GM12892 (cell line): ENCODE data around the gene EMP2.

Experiments
- POLR2A ChIP-seq: IDR thresholded peaks from 2 replicates; pipeline ENCODE4 v1.6.1; 2011; ENCODE audit warnings: low read depth, low read length, control low read depth
- POLR2AphosphoS5 ChIP-seq: IDR thresholded peaks from 2 replicates; pipeline ENCODE4 v1.6.1; 2011; ENCODE audit warnings: low read depth, low read length, control low read depth
- TAF1 ChIP-seq: IDR thresholded peaks from 2 replicates; pipeline ENCODE4 v1.6.1; 2011; ENCODE audit warnings: low read depth, mild to moderate bottlenecking, control low read depth, low read length, borderline replicate concordance

DNA sequence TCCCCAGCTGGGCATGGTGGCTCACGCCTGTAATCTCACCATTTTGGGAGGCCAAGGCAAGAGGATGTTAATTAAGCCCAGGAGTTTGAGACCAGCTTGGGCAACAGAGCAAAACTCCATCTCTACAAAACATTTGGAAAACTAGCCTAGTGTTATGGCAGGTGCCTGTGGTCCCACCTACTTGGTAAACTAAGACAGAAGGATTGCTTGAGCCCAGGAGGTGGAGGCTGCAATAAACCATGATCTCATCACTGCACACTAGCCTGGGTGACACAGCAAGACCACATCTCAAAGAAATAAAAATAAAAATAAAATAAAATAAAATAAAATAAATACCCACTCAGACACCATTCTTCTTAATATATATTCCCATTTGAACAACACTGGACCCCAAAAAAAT is 32.0 kb downstream of the EMP2 start:
- TF ChIP-seq POLR2AphosphoS5 (no peak), POLR2A (no peak), TAF1 (no peak)
